ENCODE measurements around the gene DNAL1. TPM values are rescaled to one million over a fixed set of nuclear protein-coding genes. Genes with fewer than 3 reads are reported as not detected.

DNAL1 gene
- total and polyA plus RNA-seq, 9 of the 15 experiments (the other 6 are each of a cell fraction or from before 2014, with no cell fraction given), result 1.6 to 11.7 (median 4.8) TPM

- POLR2A ChIA-PET, result no interaction called here
- no peak overlapping the region for H3K4me2 ChIP-seq (ENCODE audit: insufficient read depth, low read length)
- CTCF ChIA-PET (ENCODE audit: low intra/inter-chr PET ratio), result no interaction called here
- H3K9me1 ChIP-seq (ENCODE audit: control insufficient read depth, insufficient read depth, low read length), result no peaks in the 10 kb centered on the region
- DNase-seq (ENCODE audit: extremely low read depth in 1 of 4, low spot score in 3 of 4) (no peak), ATAC-seq (no peak), FAIRE-seq (no peak)
- BruUV-seq (replicated peaks), result no TSS peak
- H3K4me1 ChIP-seq (replicated peaks in 1 of 2; ENCODE audit: control insufficient read depth in 2 of 2, insufficient read depth in 2 of 2, low read length in 2 of 2), result peaks cover 0 to 4% of the 10 kb centered on the region in 2 experiments; a peak in 2 of 5 replicates
- WGBS (ENCODE audit: insufficient coverage, low coverage, missing lambda C conversion rate), result 79% methylated on average over 3 of the region's 3 CpGs
- H3K9me3 ChIP-seq (replicated peaks; ENCODE audit: control insufficient read depth, insufficient read depth, low read depth, low read length), result no peaks in the 10 kb centered on the region
- no peak overlapping the region for H3K4me3 ChIP-seq
- H3K79me2 ChIP-seq (ENCODE audit: control insufficient read depth, insufficient read depth, low read length), result no peaks in the 10 kb centered on the region
- no peak overlapping the region for H2AFZ ChIP-seq (ENCODE audit: low read depth, low read length)
- H3K27me3 ChIP-seq (ENCODE audit: control insufficient read depth in 2 of 2, insufficient read depth in 2 of 2, low read length in 2 of 2), result no peaks in the 10 kb centered on the region
- intact Hi-C loops (cut with micrococcal nuclease) (no loop called here), in situ Hi-C loops (cut with MboI) (no loop called here)
- no peak overlapping the region for H3K9ac ChIP-seq (ENCODE audit: insufficient read depth in 1 of 2, low read depth in 2 of 2, low read length in 2 of 2)
- no peaks in the 10 kb centered on the region for H3K36me3 ChIP-seq (ENCODE audit: control insufficient read depth, insufficient read depth, low read length)
- TF ChIP-seq POLR2H (tag; IDR thresholded peaks at IDR 0.05; ENCODE audit: low read depth), result no peak
- TF ChIP-seq HMG20B (CRISPR knock-in tag; IDR thresholded peaks at IDR 0.05), result no peak
- TF ChIP-seq EP400 (IDR thresholded peaks at IDR 0.05), result no peak
- no peak for TF ChIP-seq GABPB2 (CRISPR knock-in tag; conservative IDR thresholded peaks at IDR 0.05)
- H4K20me1 ChIP-seq (replicated peaks; ENCODE audit: control insufficient read depth, insufficient read depth, low read length), result no peaks in the 10 kb centered on the region
- H3K27ac ChIP-seq (ENCODE audit: extremely low read depth, low read depth, low read length), result no peak overlapping the region
Observed at GRCh38 chr14:73667854-73668253, 23.1 kb downstream of the DNAL1 start.

GRCh38 chr14:73674986-73675385 is 30.2 kb downstream of the DNAL1 start:
- intact Hi-C loops (cut with micrococcal nuclease) (no loop called here), in situ Hi-C loops (cut with MboI) (no loop called here)
- H3K79me2 ChIP-seq (ENCODE audit: control insufficient read depth, insufficient read depth, low read length), result no peaks in the 10 kb centered on the region
- 56% methylated on average over 2 of the region's 3 CpGs for WGBS (ENCODE audit: insufficient coverage, low coverage, missing lambda C conversion rate)
- H4K20me1 ChIP-seq (replicated peaks; ENCODE audit: control insufficient read depth, insufficient read depth, low read length), result no peaks in the 10 kb centered on the region
- no peaks in the 10 kb centered on the region for H3K9me3 ChIP-seq (replicated peaks; ENCODE audit: control insufficient read depth, insufficient read depth, low read depth, low read length)
- H3K4me1 ChIP-seq (replicated peaks in 1 of 2; ENCODE audit: control insufficient read depth in 2 of 2, insufficient read depth in 2 of 2, low read length in 2 of 2), result no peaks in the 10 kb centered on the region
- FAIRE-seq, result no peak
- BruUV-seq (replicated peaks), result no TSS peak
- no peaks in the 10 kb centered on the region for H3K36me3 ChIP-seq (ENCODE audit: control insufficient read depth, insufficient read depth, low read length)
- ChIA-PET CTCF (ENCODE audit: low intra/inter-chr PET ratio) (no interaction called here), POLR2A (no interaction called here)
- H3K27ac ChIP-seq (ENCODE audit: extremely low read depth, low read depth, low read length), result no peak overlapping the region
- no peak overlapping the region for H3K4me3 ChIP-seq
- no peak overlapping the region for H3K4me2 ChIP-seq (ENCODE audit: insufficient read depth, low read length)
- DNase-seq (ENCODE audit: extremely low read depth in 1 of 4, low spot score in 3 of 4), result no peak
- ATAC-seq, result no peak
- H3K9me1 ChIP-seq (ENCODE audit: control insufficient read depth, insufficient read depth, low read length), result no peaks in the 10 kb centered on the region
- no peak overlapping the region for H3K9ac ChIP-seq (ENCODE audit: insufficient read depth in 1 of 2, low read depth in 2 of 2, low read length in 2 of 2)
- H3K27me3 ChIP-seq (ENCODE audit: control insufficient read depth in 2 of 2, insufficient read depth in 2 of 2, low read length in 2 of 2), result no peaks in the 10 kb centered on the region
- H2AFZ ChIP-seq (ENCODE audit: low read depth, low read length), result no peak overlapping the region
- no peak for TF ChIP-seq CREM (IDR thresholded peaks at IDR 0.05; ENCODE audit: low read depth)
- TF ChIP-seq, protein P1, sequence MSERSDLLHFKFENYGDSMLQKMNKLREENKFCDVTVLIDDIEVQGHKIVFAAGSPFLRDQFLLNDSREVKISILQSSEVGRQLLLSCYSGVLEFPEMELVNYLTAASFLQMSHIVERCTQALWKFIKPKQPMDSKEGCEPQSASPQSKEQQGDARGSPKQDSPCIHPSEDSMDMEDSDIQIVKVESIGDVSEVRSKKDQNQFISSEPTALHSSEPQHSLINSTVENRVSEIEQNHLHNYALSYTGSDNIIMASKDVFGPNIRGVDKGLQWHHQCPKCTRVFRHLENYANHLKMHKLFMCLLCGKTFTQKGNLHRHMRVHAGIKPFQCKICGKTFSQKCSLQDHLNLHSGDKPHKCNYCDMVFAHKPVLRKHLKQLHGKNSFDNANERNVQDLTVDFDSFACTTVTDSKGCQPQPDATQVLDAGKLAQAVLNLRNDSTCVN (CRISPR knock-in tag; IDR thresholded peaks at IDR 0.05), result no peak
- TF ChIP-seq SMC3 (conservative IDR thresholded peaks at IDR 0.05; ENCODE audit: insufficient read depth, low read depth, low read length), result no peak
- no peak for TF ChIP-seq FOXA3 (CRISPR knock-in tag; conservative IDR thresholded peaks at IDR 0.05 in 1 of 2, IDR thresholded peaks at IDR 0.05 in 1 of 2)
- no peak for TF ChIP-seq ZBTB49 (CRISPR knock-in tag; IDR thresholded peaks at IDR 0.05; ENCODE audit: borderline replicate concordance)
- TF ChIP-seq, protein P2, sequence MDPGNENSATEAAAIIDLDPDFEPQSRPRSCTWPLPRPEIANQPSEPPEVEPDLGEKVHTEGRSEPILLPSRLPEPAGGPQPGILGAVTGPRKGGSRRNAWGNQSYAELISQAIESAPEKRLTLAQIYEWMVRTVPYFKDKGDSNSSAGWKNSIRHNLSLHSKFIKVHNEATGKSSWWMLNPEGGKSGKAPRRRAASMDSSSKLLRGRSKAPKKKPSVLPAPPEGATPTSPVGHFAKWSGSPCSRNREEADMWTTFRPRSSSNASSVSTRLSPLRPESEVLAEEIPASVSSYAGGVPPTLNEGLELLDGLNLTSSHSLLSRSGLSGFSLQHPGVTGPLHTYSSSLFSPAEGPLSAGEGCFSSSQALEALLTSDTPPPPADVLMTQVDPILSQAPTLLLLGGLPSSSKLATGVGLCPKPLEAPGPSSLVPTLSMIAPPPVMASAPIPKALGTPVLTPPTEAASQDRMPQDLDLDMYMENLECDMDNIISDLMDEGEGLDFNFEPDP (CRISPR knock-in tag; IDR thresholded peaks at IDR 0.05), result no peak

All from K562 (cell line).